GM19238 (cell line): ENCODE results near the gene CACNA1C.

Experiments used
- DNase-seq: peaks from one replicate; pipeline ENCODE4 v3.0.0; 2011; ENCODE audit warnings: low spot score; ENCODE audit not compliant: insufficient read length

CACNA1C gene

GRCh38 chr12:2194060-2194459 is 141.3 kb downstream of the CACNA1C start:
- DNase-seq: no peak

GRCh38 chr12:2194571-2194970 is 141.8 kb downstream of the CACNA1C start:
- no peak for DNase-seq

GRCh38 chr12:2195085-2195484 is 142.3 kb downstream of the CACNA1C start:
- no peak for DNase-seq

GRCh38 chr12:2198005-2198501 is 145.3 kb downstream of the CACNA1C start:
- no peak for DNase-seq

- DNase-seq: no peak
Measured at GRCh38 chr12:2198542-2198941, 145.8 kb downstream of the CACNA1C start.

GRCh38 chr12:2205996-2206395 is 153.2 kb downstream of the CACNA1C start:
- no peak for DNase-seq

- DNase-seq: no peak
Measured at GRCh38 chr12:2208837-2209635, 156.2 kb downstream of the CACNA1C start.

GRCh38 chr12:2211119-2211518 is 158.3 kb downstream of the CACNA1C start:
- no peak for DNase-seq

GRCh38 chr12:2212537-2212936 is 159.8 kb downstream of the CACNA1C start:
- DNase-seq: no peak

GRCh38 chr12:2212971-2213869 is 160.4 kb downstream of the CACNA1C start:
- no peak for DNase-seq

- no peak for DNase-seq
Measured at GRCh38 chr12:2214411-2214810, 161.6 kb downstream of the CACNA1C start.

- no peak for DNase-seq
Measured at GRCh38 chr12:2215709-2216560, 163.1 kb downstream of the CACNA1C start.

GRCh38 chr12:2218706-2219105 is 165.9 kb downstream of the CACNA1C start:
- no peak for DNase-seq

GRCh38 chr12:2221030-2221621 is 168.3 kb downstream of the CACNA1C start:
- DNase-seq: no peak

GRCh38 chr12:2222691-2223090 is 169.9 kb downstream of the CACNA1C start:
- no peak for DNase-seq

- no peak for DNase-seq
Measured at GRCh38 chr12:2224961-2225360, 172.2 kb downstream of the CACNA1C start.

GRCh38 chr12:2225696-2226095 is 172.9 kb downstream of the CACNA1C start:
- DNase-seq: no peak

- no peak for DNase-seq
Measured at GRCh38 chr12:2226641-2227040, 173.9 kb downstream of the CACNA1C start.

- no peak for DNase-seq
Measured at GRCh38 chr12:2227360-2227759, 174.6 kb downstream of the CACNA1C start.

GRCh38 chr12:2228535-2228934 is 175.7 kb downstream of the CACNA1C start:
- no peak for DNase-seq
